Activated CD8-positive, alpha-beta memory T cell treated with anti-CD3 and anti-CD28 coated beads, Interleukin-2, amount 50 U/mL, for 24 hours (primary cell): Measurements from ENCODE around the gene SELENOP.
"Not testable (repeated sequence)": the region's sequence is repeated elsewhere in the genome, so short reads cannot be mapped to it uniquely, and the experiment has no call there.

Experiments used
- DNase-seq: peaks from one replicate; pipeline ENCODE4 v3.0.0-alpha.2; 2020; ENCODE audit errors: extremely low read depth

Gene SELENOP

GRCh38 chr5:42811591-42812446 lies at the start of gene SELENOP:
Gene SELENOP, minus strand, starts transcription at chr5:42811892. Its CDS starts 3,539 bp downstream, at chr5:42808353.
- DNase-seq = no peak

GRCh38 chr5:42858687-42859086 lies 47.0 kb upstream of the SELENOP start:
- no peak for DNase-seq

- no peak for DNase-seq
Measured at GRCh38 chr5:42858031-42858643, 46.4 kb upstream of the SELENOP start.

GRCh38 chr5:42855811-42856210 lies 44.1 kb upstream of the SELENOP start:
- DNase-seq = no peak

- no peak for DNase-seq
Measured at GRCh38 chr5:42855386-42855785, 43.7 kb upstream of the SELENOP start.

GRCh38 chr5:42854795-42855194 lies 43.1 kb upstream of the SELENOP start:
- no peak for DNase-seq

GRCh38 chr5:42852826-42853225 lies 41.1 kb upstream of the SELENOP start:
- no peak for DNase-seq

GRCh38 chr5:42851481-42851880 lies 39.8 kb upstream of the SELENOP start:
- DNase-seq = no peak

GRCh38 chr5:42848545-42848944 lies 36.9 kb upstream of the SELENOP start:
- no peak for DNase-seq

- DNase-seq = not testable (repeated sequence)
Measured at GRCh38 chr5:42844408-42844807, 32.7 kb upstream of the SELENOP start.

GRCh38 chr5:42843675-42844292 lies 32.1 kb upstream of the SELENOP start:
- DNase-seq = no peak

GRCh38 chr5:42842921-42843641 lies 31.4 kb upstream of the SELENOP start:
- DNase-seq = no peak

GRCh38 chr5:42840842-42841567 lies 29.3 kb upstream of the SELENOP start:
- DNase-seq = no peak

GRCh38 chr5:42840269-42840668 lies 28.6 kb upstream of the SELENOP start:
- DNase-seq = no peak

- no peak for DNase-seq
Measured at GRCh38 chr5:42839196-42839595, 27.5 kb upstream of the SELENOP start.

GRCh38 chr5:42837601-42838000 lies 25.9 kb upstream of the SELENOP start:
- DNase-seq = no peak

- no peak for DNase-seq
Measured at GRCh38 chr5:42836070-42836769, 24.5 kb upstream of the SELENOP start.

- DNase-seq = no peak
Measured at GRCh38 chr5:42832060-42832459, 20.4 kb upstream of the SELENOP start.

GRCh38 chr5:42830924-42831323 lies 19.2 kb upstream of the SELENOP start:
- no peak for DNase-seq

GRCh38 chr5:42828671-42829070 lies 17.0 kb upstream of the SELENOP start:
- DNase-seq = no peak
